ENCODE measurements around the gene GPHN. TPM values are rescaled to one million over a fixed set of nuclear protein-coding genes. Genes with fewer than 3 reads are reported as not detected.

Gene GPHN
- total and polyA plus RNA-seq, 2 of the 8 experiments (the other 6 are each of a cell fraction or from before 2014, with no cell fraction given), result 6.0 to 16.0 TPM

- H2BK20ac ChIP-seq (ENCODE audit: low read length), result no peak overlapping the region
- H2BK15ac ChIP-seq (ENCODE audit: low read length), result no peak overlapping the region
- H3K23ac ChIP-seq (ENCODE audit: insufficient read length), result no peak overlapping the region
- no peaks in the 10 kb centered on the region for H3K4me1 ChIP-seq (replicated peaks in 1 of 4; ENCODE audit: control insufficient read depth in 3 of 4, insufficient read depth in 4 of 4, low read length in 3 of 4)
- DNase-seq (ENCODE audit: low read depth in 1 of 2, low spot score in 2 of 2) (no peak), FAIRE-seq (no peak)
- H2AFZ ChIP-seq (ENCODE audit: low read length), result no peak overlapping the region
- H2BK12ac ChIP-seq (ENCODE audit: low read depth, low read length), result no peak overlapping the region
- H3K36me3 ChIP-seq (ENCODE audit: control insufficient read depth in 2 of 4, insufficient read depth in 4 of 4, low read length in 3 of 4), result no peaks in the 10 kb centered on the region
- no peaks in the 10 kb centered on the region for H3K79me1 ChIP-seq (ENCODE audit: low read depth, low read length)
- H3K14ac ChIP-seq (ENCODE audit: insufficient read length), result no peak overlapping the region
- no peak overlapping the region for H3K9ac ChIP-seq (replicated peaks in 1 of 4; ENCODE audit: extremely low read depth in 1 of 4, low read depth in 3 of 4, low read length in 3 of 4)
- no peak overlapping the region for H3K4me3 ChIP-seq (ENCODE audit: extremely low read depth in 1 of 4, insufficient read depth in 2 of 4, low read depth in 3 of 4, low read length in 4 of 4)
- H4K91ac ChIP-seq (replicated peaks; ENCODE audit: insufficient read length, low read length), result no peak overlapping the region
- H4K5ac ChIP-seq (ENCODE audit: insufficient read length, low read depth, low read length), result no peak overlapping the region
- H3K56ac ChIP-seq (replicated peaks; ENCODE audit: insufficient read length, low read depth, low read length), result no peak overlapping the region
- H3K9me3 ChIP-seq (ENCODE audit: insufficient read depth in 2 of 2, low read depth in 1 of 2, low read length in 1 of 2), result no peaks in the 10 kb centered on the region
- H3K79me2 ChIP-seq (ENCODE audit: control insufficient read depth in 1 of 2, insufficient read depth in 2 of 2, low read length in 2 of 2), result no peaks in the 10 kb centered on the region
- H3K27me3 ChIP-seq (replicated peaks in 1 of 4; ENCODE audit: control insufficient read depth in 3 of 4, extremely low read depth in 1 of 4, insufficient read depth in 3 of 4, low read length in 3 of 4), result no peaks in the 10 kb centered on the region
- no peak overlapping the region for H3K18ac ChIP-seq (ENCODE audit: extremely low read depth, low read length)
- no peak overlapping the region for H3K4me2 ChIP-seq (ENCODE audit: insufficient read depth in 1 of 2, low read depth in 2 of 2, low read length in 2 of 2)
- no peak overlapping the region for H2BK5ac ChIP-seq (ENCODE audit: low read depth, low read length)
- no peaks in the 10 kb centered on the region for H4K20me1 ChIP-seq (replicated peaks in 1 of 2; ENCODE audit: control insufficient read depth in 1 of 2, insufficient read depth in 2 of 2, low read length in 2 of 2)
- H3K4ac ChIP-seq (replicated peaks; ENCODE audit: insufficient read length, low read depth, low read length), result no peak overlapping the region
- H2BK120ac ChIP-seq (replicated peaks; ENCODE audit: low read depth, low read length), result no peak overlapping the region
- CTCF ChIA-PET (ENCODE audit: partially characterized antibody), result no interaction called here
- POLR2A ChIA-PET (ENCODE audit: partially characterized antibody), result no interaction called here
- H3K23me2 ChIP-seq (ENCODE audit: low read depth, low read length), result no peaks in the 10 kb centered on the region
- no peak overlapping the region for H3K27ac ChIP-seq (ENCODE audit: low read depth, low read length)
- no peak overlapping the region for H2AK5ac ChIP-seq (ENCODE audit: low read depth, low read length)
- no peak overlapping the region for H4K8ac ChIP-seq (ENCODE audit: extremely low read depth, insufficient read depth, low read length)
- TF ChIP-seq TEAD4 (IDR thresholded peaks at IDR 0.05; ENCODE audit: low read depth, low read length), result no peak
- TF ChIP-seq SIN3A (conservative IDR thresholded peaks at IDR 0.05 in 1 of 2, IDR thresholded peaks at IDR 0.05 in 1 of 2; ENCODE audit: low read depth in 1 of 2, low read length in 2 of 2), result no peak
- TF ChIP-seq BRCA1 (IDR thresholded peaks at IDR 0.05; ENCODE audit: low read depth, low read length), result no peak
- TF ChIP-seq SAP30 (IDR thresholded peaks at IDR 0.05; ENCODE audit: insufficient read depth, insufficient replicate concordance, low read length), result no peak
- TF ChIP-seq KDM5A (IDR thresholded peaks at IDR 0.05; ENCODE audit: low read length), result no peak
- no peak for TF ChIP-seq YY1 (IDR thresholded peaks at IDR 0.05; ENCODE audit: low read depth, low read length)
- TF ChIP-seq ZNF274 (IDR thresholded peaks at IDR 0.05; ENCODE audit: borderline replicate concordance, extremely low read depth, low read length), result no peak
- no peak for TF ChIP-seq CHD2 (IDR thresholded peaks at IDR 0.05; ENCODE audit: low read length)
- no peak for TF ChIP-seq CBX8 (IDR thresholded peaks at IDR 0.05; ENCODE audit: borderline replicate concordance, low read depth, low read length)
- TF ChIP-seq BCL11A (IDR thresholded peaks at IDR 0.05; ENCODE audit: low read depth in 2 of 2, low read length in 2 of 2), result no peak
- no peak for TF ChIP-seq KDM4A (IDR thresholded peaks at IDR 0.05; ENCODE audit: low read depth, low read length, severe bottlenecking)
- no peak for TF ChIP-seq JUND (IDR thresholded peaks at IDR 0.05; ENCODE audit: low read length)
- TF ChIP-seq POU5F1 (IDR thresholded peaks at IDR 0.05; ENCODE audit: low read depth, low read length), result no peak
- TF ChIP-seq CEBPB (IDR thresholded peaks at IDR 0.05; ENCODE audit: low read depth, low read length), result no peak
Observed at GRCh38 chr14:66493750-66494149, 14.2 kb upstream of the GPHN start.

Data from H1 (cell line).